Panc1 (cell line): Measurements from ENCODE around the gene CARF.
"Not testable (repeated sequence)": the region's sequence is repeated elsewhere in the genome, so short reads cannot be mapped to it uniquely, and the experiment has no call there.

ENCODE experiments used
- TF ChIP-seq, protein P1 (sequence below): fragments of 450-650 bp; IDR thresholded peaks from 2 replicates; pipeline ENCODE4 v1.5.1; 2017; ENCODE audit warnings: mild to moderate bottlenecking
- TF ChIP-seq, protein P2 (sequence below), 2 experiments: IDR thresholded peaks; 2 replicates each; pipeline ENCODE4 v1.6.1; 2011 to 2012; ENCODE audit warnings: low read depth in 2 of 2, control low read depth in 1 of 2, low read length in 1 of 2, mild to moderate bottlenecking in 1 of 2, moderate library complexity in 1 of 2; ENCODE audit not compliant: insufficient read depth in 1 of 2

DNA sequence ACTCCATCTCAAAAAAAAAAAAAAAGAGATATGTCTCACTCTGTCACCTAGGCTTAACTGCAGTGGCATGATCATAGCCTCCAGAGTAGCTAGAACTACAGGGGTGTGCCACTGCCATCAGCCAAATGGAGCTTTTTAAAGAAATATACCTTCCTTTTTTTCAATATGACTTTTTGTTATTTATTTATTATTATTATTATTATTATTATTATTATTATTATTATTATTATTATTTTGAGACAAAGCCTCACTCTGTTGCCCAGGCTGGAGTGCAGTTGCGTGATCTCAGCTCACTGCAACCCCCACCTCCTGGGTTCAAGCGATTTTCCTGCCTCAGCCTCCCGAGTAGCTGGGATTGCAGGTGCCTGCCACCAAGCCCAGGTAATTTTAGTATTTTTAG, 37.3 kb downstream of the CARF start:
- TF ChIP-seq, protein P1, sequence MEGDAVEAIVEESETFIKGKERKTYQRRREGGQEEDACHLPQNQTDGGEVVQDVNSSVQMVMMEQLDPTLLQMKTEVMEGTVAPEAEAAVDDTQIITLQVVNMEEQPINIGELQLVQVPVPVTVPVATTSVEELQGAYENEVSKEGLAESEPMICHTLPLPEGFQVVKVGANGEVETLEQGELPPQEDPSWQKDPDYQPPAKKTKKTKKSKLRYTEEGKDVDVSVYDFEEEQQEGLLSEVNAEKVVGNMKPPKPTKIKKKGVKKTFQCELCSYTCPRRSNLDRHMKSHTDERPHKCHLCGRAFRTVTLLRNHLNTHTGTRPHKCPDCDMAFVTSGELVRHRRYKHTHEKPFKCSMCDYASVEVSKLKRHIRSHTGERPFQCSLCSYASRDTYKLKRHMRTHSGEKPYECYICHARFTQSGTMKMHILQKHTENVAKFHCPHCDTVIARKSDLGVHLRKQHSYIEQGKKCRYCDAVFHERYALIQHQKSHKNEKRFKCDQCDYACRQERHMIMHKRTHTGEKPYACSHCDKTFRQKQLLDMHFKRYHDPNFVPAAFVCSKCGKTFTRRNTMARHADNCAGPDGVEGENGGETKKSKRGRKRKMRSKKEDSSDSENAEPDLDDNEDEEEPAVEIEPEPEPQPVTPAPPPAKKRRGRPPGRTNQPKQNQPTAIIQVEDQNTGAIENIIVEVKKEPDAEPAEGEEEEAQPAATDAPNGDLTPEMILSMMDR: not testable (repeated sequence)
- TF ChIP-seq, protein P2, sequence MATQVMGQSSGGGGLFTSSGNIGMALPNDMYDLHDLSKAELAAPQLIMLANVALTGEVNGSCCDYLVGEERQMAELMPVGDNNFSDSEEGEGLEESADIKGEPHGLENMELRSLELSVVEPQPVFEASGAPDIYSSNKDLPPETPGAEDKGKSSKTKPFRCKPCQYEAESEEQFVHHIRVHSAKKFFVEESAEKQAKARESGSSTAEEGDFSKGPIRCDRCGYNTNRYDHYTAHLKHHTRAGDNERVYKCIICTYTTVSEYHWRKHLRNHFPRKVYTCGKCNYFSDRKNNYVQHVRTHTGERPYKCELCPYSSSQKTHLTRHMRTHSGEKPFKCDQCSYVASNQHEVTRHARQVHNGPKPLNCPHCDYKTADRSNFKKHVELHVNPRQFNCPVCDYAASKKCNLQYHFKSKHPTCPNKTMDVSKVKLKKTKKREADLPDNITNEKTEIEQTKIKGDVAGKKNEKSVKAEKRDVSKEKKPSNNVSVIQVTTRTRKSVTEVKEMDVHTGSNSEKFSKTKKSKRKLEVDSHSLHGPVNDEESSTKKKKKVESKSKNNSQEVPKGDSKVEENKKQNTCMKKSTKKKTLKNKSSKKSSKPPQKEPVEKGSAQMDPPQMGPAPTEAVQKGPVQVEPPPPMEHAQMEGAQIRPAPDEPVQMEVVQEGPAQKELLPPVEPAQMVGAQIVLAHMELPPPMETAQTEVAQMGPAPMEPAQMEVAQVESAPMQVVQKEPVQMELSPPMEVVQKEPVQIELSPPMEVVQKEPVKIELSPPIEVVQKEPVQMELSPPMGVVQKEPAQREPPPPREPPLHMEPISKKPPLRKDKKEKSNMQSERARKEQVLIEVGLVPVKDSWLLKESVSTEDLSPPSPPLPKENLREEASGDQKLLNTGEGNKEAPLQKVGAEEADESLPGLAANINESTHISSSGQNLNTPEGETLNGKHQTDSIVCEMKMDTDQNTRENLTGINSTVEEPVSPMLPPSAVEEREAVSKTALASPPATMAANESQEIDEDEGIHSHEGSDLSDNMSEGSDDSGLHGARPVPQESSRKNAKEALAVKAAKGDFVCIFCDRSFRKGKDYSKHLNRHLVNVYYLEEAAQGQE (IDR thresholded peaks at IDR 0.05; ENCODE audit: insufficient read depth in 1 of 2, low read depth in 2 of 2, low read length in 1 of 2): not testable (repeated sequence)
